22Rv1 (cell line): Measurements from ENCODE around the gene ZSCAN21.

Experiments used
- H3K27ac ChIP-seq: fragments of 450-650 bp; 2 replicates; pipeline ENCODE4 v1.5.1; 2017
- ZFX ChIP-seq: fragments of 450-650 bp; IDR thresholded peaks from 2 replicates; pipeline ENCODE4 v1.6.1; 2017; ENCODE audit warnings: antibody characterized with exemption, borderline replicate concordance
- TF ChIP-seq, protein P1 (sequence below): fragments of 450-650 bp; IDR thresholded peaks from 2 replicates; pipeline ENCODE4 v1.5.1; 2017; ENCODE audit warnings: mild to moderate bottlenecking

The ZSCAN21 gene

DNA sequence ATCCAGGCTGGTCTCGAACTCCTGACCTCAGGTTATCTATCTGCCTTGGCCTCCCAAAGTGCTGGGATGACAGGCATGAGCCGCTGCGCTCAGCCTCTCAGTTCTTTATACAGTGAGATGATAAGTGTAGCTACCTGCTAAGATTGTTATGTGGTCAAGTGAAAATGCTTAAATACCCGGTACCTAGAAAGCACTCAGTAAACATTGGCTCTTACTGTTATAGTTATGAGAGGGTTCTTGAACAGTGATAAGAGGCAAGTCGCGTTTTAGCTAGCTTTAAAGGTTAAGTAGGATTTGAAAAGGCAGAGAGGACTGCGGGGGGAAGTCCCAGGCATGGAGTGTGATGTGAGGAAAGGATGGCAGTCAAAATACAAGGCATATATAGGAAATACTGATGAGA, 29.7 kb upstream of the ZSCAN21 start:
- TF ChIP-seq ZFX = no peak
- TF ChIP-seq, protein P1, sequence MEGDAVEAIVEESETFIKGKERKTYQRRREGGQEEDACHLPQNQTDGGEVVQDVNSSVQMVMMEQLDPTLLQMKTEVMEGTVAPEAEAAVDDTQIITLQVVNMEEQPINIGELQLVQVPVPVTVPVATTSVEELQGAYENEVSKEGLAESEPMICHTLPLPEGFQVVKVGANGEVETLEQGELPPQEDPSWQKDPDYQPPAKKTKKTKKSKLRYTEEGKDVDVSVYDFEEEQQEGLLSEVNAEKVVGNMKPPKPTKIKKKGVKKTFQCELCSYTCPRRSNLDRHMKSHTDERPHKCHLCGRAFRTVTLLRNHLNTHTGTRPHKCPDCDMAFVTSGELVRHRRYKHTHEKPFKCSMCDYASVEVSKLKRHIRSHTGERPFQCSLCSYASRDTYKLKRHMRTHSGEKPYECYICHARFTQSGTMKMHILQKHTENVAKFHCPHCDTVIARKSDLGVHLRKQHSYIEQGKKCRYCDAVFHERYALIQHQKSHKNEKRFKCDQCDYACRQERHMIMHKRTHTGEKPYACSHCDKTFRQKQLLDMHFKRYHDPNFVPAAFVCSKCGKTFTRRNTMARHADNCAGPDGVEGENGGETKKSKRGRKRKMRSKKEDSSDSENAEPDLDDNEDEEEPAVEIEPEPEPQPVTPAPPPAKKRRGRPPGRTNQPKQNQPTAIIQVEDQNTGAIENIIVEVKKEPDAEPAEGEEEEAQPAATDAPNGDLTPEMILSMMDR = no peak

DNA sequence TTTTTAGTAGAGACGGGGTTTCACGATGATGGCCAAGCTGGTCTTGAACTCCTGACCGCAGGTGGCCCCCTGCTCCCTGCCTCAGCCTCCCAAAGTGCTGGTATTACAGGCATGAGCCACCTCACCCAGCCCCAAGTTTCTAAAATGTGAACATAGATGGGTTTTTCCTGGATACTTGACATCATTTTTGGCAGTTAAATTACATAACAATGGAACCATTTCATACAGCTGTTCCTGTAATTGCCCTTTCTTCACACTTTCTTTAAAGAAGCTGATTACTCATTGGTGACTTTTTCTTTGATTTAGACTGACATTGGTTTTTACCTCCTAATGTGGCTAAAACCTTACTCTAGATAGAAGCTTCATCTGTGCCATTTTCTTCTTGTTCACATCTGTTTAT, 28.3 kb upstream of the ZSCAN21 start:
- H3K27ac ChIP-seq = peak overlapping the region; percentile 41; the same call in 1 of the 2 replicates
- no peak for TF ChIP-seq ZFX
- TF ChIP-seq, protein P1 = no peak

More for the DNA sequence above, 29.7 kb upstream of the ZSCAN21 start:
- no peak overlapping the region for H3K27ac ChIP-seq

DNA sequence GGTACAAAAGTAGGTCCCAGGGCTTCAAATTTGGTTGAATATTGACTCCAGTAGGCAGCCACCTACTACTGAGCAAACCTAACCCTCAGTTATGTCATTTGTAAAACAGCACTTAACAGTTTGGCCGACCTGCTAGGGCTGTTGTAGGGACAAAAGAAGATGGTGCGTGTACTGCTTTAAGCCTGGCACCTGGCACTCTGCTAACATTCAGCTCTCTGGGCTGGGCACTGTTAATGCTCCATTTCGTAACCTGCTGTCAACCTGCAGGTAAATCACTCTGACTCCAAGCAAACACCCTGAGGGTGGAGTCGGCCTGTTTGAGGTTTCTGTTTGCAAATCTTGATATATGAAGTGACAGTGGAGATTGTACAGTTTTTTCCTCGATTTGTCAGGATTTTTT, 27.0 kb upstream of the ZSCAN21 start:
- TF ChIP-seq ZFX = no peak
- TF ChIP-seq, protein P1 = no peak
- peak overlapping the region; percentile 41 for H3K27ac ChIP-seq

DNA sequence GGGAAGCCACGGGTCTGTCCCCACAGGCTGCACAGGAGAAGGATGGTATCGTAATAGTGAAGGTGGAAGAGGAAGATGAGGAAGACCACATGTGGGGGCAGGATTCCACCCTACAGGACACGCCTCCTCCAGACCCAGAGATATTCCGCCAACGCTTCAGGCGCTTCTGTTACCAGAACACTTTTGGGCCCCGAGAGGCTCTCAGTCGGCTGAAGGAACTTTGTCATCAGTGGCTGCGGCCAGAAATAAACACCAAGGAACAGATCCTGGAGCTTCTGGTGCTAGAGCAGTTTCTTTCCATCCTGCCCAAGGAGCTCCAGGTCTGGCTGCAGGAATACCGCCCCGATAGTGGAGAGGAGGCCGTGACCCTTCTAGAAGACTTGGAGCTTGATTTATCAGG, 26.0 kb upstream of the ZSCAN21 start:
- H3K27ac ChIP-seq = peak overlapping the region; percentile 41; the same call in 1 of the 2 replicates

DNA sequence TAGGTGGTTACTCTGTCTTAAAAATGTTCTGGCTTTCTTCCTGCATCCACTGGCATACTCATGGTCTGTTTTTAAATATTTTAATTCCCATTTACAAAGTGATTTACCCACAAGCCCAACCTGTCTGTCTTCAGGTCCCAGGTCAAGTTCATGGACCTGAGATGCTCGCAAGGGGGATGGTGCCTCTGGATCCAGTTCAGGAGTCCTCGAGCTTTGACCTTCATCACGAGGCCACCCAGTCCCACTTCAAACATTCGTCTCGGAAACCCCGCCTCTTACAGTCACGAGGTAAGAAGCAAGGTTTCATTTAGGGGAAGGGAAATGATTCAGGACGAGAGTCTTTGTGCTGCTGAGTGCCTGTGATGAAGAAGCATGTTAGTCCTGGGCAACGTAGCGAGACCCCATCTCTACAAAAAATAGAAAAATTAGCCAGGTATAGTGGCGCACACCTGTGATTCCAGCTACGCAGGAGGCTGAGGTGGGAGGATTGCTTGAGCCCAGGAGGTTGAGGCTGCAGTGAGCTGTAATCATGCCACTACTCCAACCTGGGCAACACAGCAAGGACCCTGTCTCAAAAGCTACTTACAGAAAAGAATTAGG, 25.5 kb upstream of the ZSCAN21 start:
- no peak overlapping the region for H3K27ac ChIP-seq
- TF ChIP-seq ZFX = no peak
- TF ChIP-seq, protein P1 = no peak

More for the DNA sequence above, 26.0 kb upstream of the ZSCAN21 start:
- TF ChIP-seq, protein P1 = no peak
- no peak for TF ChIP-seq ZFX

DNA sequence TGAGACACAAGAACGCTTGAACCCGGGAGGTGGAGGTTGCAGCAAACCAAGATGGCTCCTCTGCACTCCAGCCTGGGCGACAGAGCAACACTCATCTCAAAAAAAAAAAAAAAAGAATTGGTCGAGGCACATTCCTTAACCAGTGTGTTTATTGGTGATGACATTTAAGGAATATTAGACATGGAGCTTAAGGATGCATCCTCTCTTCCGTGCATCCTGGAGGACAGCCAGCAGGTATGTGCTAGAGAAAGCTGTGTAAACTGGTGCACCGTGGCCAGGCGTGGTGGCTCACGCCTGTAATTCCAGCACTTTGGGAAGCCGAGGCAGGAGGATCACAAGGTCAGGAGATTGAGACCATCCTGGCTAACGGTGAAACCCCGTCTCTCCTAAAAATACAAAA, 22.4 kb upstream of the ZSCAN21 start:
- TF ChIP-seq, protein P1 = no peak
- no peak for TF ChIP-seq ZFX
- no peak overlapping the region for H3K27ac ChIP-seq

DNA sequence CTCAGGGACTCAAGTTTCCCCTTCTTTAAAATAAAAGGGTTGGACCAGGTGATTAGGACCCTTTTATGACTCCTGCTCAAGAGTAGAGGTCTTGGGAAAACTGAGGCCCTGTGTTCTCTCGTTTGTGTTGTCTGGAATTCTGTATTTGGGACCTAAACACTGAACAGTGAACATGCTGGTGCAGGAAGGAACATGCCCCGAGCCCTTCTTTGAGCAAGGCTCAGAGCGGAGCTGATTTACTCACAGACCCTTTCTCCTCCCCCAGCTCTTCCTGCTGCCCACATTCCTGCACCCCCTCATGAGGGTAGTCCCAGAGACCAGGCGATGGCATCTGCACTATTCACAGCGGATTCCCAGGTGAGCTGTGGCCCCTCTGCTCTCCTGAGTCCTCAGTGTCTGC, 20.0 kb upstream of the ZSCAN21 start:
- no peak for TF ChIP-seq ZFX
- TF ChIP-seq, protein P1 = no peak
- H3K27ac ChIP-seq = no peak overlapping the region
